Activated CD4-positive, alpha-beta T cell treated with anti-CD3 and anti-CD28 coated beads, Interleukin-2, Interleukin-6, amounts not matched to agents 100 ng/mL and 50 ng/mL, durations not matched to agents 16 hours and 8 hours (primary cell): ENCODE results near the gene ZNF628.

Experiments used
- DNase-seq: peaks from one replicate; pipeline ENCODE4 v3.0.0-alpha.2; 2020

Gene ZNF628

DNA sequence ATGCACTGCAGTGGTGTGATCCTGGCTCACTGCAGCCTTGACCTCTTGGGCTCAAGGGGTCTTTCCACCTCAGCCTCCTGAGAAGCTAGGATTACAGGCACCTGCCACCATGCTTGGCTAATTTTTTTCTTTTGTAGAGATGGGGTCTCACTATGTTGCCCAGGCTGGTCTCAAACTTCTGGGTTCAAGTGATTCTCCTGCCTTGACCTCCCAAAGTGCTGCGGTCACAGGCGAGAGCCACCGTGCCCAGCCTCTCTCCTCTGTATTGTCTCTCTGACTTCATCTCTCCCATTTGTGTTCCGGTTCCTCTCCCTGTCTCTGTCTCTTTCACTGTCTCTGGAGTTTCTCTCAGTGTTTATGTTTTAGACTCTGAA lies 10.2 kb upstream of the ZNF628 start:
- no peak for DNase-seq

DNA sequence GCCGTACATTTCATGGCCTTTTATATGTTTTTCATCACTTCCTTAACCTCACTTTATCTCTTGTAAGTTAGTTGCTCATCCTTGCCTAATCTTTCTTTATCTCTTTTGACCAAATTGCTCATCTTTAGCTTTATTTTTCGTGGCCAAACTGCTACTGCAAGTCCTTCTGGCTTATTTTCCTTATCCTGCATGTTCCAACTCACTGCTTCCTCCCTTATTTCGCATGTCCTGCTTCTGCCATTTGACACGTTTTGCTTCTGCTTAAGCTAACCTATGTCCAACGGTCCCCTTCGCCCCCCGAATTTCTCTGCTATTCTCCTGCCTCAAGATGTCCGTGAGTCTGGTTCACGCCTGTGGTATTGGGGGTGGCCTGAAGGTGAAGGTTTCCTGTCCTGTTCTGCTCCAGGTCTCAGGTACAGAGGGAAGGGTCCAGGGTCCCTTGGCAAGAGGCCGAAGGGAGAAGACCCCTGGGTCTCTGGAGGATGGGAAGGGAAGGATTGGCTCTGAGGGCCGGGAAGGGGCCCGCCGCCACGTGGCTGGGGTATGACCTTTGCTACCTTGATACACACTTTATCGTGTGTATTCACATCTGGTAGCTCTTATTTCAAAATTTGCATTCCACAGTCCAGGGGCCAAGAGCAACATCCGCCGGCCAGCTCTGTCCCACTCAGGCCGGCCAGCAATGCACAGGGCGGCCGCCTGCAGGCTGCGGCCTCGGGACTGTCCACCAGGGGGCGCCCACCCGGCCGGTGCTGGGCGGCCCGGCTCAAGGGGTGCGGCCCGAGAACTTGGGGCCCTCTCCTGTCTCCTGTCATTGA lies 9.0 kb upstream of the ZNF628 start:
- DNase-seq, result peak; percentile 79

DNA sequence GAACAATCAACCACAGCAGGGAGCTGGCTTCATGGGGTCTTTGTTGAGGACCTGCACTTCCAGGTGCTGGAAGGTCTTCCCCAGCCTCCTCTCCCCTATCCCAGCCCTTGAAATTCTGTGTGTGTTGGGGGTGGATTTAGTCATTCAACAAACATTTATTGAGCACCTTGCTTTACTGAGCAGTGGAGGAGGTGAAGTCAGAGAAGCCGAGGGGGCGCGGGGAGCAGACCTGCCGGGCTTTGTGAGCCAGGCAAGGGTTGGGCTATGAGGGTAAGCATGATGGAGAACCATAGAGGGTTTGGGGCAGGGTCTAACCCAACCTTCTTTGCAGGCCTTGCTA lies 8.4 kb upstream of the ZNF628 start:
- no peak for DNase-seq

DNA sequence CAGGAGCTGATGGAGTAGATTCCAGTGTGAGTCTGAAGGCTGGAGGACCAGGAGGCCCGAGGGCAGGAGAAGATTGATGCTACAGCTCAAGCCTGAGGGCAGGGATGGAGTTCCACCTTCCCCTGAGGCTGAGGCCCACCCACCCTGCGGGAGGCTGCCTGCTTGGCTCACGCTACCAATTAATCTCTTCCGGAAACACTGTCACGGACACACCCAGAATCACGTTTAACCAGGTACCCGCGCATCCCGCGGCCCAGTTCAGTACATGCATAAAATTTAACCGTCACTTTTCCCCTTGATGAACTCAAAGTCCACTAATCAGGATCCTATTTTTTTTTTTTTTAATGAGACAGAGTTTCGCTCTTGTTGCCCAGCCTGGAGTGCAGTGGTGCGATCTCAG lies 5.2 kb upstream of the ZNF628 start:
- no peak for DNase-seq

DNA sequence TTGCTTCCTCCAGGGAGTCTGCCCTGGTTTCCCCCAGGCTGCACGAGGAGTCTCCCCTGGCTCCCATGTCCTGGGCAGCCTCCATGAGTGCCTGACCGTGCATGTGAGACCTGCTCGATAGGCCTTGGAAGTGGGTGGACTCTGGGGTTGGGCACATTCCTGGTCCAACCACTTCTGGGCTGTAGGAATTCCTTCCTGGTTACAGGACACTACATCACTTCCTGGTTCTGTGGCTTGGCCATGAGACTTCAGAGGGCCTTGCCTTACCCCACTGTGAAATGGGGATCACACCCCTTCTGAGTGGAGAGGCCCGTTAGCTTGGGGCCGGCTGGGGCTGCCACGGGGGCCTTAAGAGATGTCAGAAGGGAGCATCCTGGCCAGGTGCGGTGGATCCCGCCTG lies 4.0 kb upstream of the ZNF628 start:
- no peak for DNase-seq

DNA sequence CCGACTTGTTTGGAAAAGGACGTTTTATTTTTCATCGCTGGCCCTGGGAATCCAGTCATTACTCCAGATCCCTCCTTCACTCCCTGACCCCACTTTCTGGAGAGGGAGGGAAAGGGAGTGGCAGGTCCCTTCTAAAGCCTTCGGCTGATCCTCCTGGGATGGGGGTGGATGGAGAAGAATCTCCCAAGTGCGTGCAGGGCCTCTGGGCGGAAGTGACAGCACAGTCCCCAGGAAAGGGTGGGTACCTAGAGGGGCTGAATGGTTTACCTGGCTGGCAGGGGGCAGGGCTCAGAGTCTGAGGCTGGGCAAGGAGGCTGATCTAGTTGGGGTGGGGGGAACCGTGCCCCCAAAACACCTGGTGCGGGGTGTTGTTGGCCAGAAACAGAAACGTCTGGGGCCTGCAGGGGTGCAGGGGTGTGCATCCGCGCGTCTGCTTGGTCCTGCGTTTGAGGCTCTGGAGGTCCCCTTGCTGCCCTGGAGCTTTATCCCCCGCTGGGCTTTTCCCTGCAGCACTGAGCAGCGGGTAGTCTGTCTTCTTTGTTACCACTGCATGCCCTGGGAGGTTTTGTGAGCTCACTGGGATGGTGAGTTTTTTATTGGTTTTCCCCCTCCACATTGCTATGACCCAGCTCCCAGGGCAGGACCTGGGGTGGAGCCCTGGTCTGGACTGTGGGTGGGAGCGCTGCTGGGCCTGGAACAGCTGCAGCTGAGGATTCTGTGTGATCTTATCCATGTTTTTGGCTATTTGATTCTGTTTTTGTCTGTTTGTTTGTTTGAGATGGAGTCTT lies 3.0 kb upstream of the ZNF628 start:
- DNase-seq, result no peak

DNA sequence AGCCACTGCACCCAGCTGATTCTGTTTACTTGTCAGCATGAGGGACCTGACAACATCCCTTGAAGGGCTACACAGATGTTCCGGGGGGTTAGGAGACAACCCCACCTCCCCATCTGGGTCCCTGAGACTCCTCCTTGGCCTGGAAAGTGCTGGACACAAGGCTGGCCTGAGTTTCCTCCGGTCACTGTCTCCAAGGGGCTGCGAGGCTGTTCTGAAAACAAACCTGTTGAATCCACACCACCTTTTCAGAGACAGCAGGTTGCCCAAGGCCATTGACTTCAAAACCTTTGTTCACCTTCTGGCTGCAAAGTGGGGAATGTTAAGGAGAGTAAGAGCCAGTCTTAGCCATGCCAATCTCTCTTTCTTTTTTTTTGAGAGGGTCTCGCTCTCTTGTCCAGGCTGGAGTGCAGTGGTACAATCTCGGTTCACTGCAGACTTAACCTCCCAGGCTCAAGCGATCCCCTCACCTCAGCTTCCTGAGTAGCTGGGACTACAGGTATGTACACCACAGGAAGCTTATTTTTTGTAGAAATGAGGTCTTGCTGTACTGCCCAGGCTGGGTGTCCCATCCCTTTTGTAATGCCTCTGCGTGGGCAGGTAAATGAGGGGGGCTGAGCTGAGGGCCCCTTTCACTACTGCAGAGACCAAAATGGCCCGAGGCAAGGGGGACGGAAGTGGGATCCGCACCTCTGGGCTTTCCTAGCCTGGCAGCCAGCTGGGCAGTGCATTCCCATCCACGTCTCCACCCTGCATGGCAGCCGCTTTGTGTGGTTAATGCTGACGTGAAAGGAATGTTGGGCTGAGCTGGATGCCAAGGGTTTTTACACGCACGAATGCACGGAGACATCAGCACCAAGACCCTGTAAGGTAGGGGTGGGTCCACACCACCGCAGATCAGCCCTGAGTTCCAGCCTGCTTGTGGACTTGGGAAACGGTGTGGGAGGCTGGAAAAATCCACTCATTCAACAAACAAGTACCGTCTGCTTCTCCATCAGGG lies 1.9 kb upstream of the ZNF628 start:
- DNase-seq, result no peak

DNA sequence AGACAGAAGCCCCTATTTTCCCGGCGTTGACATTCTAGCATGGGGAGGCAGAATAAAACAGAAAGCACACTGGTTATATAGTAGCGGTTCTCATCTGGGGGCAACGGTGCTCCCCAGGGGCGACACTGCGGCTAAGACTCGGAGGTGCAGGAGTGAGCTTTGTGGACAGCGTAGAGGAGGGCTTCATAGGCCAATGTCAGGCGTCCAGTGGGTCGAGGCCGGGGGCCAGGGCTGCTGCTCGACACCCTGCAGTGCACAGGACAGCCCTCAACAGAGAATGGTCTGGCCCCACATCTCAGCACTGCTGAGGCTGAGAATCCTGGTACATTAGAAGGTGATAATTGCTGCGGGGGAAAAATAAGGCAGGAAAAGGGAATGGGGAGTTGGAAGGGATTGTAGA lies 1.5 kb downstream of the ZNF628 start:
- DNase-seq, result no peak

DNA sequence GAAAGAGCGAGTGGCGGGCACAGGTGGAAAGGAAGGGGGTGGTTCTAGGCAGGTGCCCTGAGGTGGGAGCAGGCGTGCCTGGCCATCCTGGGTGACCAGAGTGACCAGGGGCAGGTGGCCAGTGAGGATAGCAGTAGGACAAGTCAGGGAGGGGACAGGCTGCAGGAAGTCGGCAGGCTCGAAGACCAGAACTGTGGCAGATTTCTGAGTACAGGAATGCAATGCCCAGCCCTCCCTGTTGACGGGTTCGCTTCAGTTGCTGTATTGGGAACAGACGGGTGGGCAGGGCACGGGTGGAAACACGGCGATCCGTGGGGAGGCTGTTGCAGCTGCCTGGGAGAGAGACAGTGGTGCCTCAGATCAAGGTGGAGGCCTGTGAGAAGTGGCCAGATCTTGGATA lies 1.9 kb downstream of the ZNF628 start:
- no peak for DNase-seq

DNA sequence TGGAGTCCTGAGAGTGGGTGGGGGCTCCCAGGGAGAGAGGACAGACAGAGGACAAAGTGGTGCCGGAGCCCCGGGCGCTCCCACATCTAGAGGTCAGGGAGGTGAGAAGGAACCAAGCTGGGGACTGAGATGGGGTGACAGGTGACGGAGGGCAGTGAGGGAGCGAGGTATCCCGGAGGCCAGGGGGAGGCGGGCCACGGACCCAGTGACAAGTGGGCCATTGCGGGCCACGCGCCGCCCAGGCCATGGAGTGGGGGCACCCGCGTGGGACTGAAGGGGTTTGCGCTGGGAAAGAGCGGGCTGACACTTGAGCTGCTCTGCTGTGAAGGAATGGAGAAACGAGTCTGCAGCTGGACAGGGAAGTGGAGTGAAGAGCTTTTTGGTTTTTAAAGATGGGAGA lies 2.6 kb downstream of the ZNF628 start:
- DNase-seq, result no peak

DNA sequence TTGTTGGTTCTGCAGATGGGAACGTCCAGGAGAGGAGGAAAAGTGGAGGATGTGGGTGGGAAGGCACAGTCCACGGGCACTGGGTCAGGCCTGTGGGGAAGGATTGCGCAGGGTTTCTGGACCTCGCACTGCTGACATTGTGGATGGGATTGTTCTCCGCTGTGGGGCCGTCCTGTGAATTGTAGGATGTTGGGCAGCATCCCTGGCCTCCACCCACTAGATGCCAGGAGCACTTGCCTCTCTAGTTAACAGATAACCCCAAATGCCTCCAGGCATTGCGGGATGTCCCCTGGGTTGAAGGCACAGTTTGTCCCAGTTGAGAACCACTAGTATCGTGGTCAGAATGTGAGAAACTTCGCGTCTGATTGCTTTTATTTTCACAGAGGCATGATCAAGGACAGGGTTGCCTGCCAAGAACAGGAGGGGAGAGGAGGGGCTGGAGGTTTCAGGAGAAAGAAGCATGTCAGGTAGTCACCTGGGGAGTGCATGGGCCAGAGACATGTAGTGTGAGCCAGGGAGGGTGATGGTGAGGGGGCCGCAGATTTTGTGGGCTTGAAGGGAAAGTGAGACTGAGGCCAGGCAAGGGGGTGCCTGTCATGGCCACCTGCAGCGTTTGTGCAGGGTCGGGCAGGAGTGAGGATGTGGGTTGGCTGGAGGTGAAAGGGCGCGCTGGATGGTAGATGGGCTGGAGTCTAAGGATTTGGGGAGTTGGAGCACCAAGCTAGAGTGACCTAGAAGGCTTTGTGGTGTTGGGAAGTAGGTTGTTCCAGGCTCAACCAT lies 3.2 kb downstream of the ZNF628 start:
- no peak for DNase-seq

DNA sequence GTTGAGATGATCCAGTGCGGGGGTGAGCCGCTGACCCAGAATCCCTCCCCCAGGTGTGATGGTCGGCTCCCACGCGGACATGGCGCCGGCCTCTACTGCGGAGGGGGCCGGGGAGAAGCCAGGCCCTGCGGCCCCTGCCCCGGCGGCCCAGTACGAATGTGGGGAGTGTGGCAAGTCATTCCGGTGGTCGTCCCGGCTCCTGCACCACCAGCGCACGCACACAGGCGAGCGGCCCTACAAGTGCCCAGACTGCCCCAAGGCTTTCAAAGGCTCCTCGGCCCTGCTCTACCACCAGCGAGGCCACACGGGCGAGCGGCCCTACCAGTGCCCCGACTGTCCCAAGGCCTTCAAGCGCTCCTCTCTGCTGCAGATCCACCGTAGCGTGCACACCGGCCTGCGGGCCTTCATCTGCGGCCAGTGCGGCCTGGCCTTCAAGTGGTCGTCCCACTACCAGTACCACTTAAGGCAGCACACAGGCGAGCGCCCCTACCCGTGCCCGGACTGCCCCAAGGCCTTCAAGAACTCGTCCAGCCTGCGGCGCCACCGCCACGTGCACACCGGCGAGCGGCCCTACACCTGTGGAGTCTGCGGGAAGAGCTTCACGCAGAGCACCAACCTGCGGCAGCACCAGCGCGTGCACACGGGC lies 4.9 kb downstream of the ZNF628 start:
- DNase-seq, result no peak

DNA sequence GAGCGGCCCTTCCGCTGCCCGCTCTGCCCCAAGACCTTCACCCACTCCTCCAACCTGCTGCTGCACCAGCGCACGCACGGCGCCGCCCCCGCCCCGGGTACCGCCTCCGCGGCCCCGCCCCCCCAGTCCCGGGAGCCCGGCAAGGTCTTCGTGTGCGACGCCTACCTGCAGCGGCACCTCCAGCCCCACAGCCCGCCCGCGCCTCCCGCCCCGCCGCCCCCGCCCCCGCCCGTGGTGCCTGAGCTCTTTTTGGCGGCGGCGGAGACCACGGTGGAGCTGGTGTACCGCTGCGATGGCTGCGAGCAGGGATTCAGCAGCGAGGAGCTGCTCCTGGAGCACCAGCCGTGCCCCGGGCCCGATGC lies 5.4 kb downstream of the ZNF628 start:
- DNase-seq, result no peak

DNA sequence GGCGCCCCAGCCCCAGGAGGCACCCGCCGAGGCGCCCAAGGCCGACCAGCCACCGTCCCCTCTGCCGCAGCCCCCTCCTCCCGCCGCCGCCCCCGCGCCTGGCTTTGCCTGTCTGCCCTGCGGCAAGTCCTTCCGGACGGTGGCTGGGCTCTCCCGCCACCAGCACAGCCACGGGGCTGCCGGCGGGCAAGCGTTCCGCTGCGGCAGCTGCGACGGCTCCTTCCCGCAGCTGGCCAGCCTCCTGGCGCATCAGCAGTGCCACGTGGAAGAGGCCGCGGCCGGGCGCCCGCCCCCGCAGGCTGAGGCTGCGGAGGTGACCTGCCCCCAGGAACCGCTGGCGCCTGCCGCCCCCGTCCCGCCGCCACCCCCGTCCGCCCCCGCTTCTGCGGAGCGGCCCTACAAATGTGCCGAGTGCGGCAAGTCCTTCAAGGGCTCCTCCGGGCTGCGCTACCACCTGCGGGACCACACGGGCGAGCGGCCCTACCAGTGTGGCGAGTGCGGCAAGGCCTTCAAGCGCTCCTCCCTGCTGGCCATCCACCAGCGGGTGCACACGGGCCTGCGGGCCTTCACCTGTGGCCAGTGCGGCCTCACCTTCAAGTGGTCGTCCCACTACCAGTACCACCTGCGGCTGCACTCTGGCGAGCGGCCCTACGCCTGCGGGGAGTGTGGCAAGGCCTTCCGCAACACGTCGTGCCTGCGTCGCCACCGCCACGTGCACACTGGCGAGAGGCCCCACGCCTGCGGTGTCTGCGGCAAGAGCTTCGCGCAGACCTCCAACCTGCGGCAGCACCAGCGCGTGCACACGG lies 5.9 kb downstream of the ZNF628 start:
- no peak for DNase-seq

DNA sequence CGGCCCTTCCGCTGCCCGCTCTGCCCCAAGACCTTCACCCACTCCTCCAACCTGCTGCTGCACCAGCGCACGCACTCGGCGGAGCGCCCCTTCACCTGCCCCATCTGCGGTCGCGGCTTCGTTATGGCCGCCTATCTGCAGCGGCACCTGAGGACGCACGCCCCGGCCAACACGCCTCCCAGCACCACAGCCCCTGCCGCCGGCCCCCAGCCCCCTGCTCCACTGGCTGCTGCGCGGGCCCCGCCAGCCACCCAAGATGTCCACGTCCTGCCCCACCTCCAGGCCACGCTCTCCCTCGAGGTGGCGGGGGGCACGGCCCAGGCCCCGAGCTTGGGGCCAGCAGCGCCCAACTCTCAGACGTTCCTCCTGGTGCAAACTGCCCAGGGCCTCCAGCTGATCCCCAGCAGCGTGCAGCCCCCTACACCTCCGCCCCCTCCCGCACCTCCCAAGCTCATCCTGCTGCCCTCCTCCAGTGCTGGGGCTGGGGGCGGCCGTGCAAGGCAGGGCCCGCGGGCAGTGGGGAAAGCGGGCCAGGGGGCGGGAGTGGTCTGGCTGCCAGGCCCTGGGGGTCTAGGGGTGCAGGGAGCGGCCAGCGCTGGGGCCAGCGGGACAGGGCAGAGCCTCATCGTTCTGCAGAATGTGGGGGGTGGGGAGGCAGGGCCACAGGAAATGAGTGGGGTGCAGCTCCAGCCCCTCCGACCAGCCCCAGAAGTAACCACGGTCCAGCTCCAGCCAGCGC lies 6.7 kb downstream of the ZNF628 start:
- DNase-seq, result no peak

DNA sequence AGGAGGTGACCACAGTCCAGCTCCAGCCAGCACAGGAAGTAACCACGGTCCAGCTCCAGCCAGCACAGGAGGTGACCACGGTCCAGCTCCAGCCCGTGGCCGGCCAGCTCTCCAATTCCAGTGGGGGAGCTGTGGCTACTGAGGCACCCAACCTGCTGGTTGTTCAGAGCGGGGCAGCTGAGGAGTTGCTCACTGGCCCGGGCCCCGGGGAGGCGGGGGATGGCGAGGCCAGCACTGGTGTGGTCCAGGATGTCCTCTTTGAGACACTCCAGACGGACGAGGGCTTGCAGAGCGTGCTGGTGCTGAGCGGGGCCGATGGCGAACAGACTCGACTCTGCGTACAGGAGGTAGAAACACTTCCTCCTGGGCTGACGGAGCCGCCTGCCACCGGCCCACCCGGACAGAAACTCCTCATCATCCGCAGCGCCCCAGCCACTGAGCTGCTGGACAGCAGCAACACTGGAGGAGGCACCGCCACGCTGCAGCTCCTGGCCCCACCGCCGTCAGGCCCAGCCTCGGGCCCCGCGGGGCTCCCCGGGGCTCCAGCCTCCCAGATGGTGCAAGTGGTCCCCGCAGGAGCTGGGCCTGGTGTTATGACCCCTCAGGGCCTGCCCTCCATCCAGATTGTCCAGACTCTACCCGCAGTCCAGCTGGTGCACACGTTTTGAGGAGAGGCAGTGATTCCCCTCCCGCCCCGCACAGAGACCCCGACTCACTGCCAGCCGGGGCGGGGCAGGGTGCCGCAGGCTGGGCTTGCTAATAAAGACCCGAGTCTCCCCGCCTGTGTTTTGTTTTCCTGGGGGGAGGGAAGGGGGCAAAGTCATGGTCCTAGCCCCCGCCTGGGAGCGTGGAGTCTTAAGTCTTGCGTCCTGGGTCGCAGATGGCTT lies 7.5 kb downstream of the ZNF628 start:
- no peak for DNase-seq

DNA sequence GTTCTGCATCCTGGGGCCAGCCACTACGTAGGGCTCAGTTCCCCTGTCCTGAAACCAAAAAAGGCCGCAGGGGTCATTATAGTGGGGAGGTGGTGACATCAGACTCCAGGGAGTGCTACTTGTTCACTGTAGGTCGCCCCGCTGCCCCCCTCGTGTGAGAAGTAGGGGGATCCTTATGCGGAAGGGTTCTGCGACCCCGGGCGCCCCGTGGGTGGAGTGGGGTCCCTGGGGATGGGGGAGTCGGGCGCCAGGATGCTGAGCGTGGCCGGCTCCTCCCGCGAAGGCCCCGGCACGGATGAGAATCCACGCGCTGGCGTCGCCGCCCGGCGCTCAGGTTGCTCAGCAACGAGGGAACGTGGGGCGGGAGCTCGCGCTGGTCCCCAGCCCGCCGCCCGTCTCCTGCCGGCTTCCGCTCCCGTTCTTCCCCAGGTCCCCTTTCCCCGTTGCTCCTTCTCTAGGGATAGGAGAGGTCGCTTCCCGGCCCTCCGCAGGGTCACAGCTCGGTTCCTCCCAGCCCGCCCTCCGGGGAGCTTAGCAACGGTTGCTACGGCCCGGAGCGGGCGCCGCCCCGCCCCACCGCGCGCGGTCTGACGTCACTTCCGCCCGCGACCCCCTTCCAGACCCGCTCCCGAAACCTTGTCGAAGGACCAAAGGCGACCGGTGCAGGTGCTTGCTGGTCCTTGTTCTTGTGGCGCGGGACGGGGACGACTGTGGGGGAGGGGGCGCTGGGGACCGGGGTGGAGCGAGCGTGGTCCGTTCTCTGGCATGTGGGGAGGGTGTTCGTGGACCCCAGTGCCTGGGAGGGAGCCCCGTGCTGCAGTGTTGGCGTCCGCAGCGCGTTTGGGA lies 8.4 kb downstream of the ZNF628 start, which contains the start of gene NAT14:
TSS of gene NAT14 (plus strand) at position 596 of the 846 bp plus-strand sequence. CDS start 521 bp downstream, outside the sequence.
- peak; percentile 76 for DNase-seq

DNA sequence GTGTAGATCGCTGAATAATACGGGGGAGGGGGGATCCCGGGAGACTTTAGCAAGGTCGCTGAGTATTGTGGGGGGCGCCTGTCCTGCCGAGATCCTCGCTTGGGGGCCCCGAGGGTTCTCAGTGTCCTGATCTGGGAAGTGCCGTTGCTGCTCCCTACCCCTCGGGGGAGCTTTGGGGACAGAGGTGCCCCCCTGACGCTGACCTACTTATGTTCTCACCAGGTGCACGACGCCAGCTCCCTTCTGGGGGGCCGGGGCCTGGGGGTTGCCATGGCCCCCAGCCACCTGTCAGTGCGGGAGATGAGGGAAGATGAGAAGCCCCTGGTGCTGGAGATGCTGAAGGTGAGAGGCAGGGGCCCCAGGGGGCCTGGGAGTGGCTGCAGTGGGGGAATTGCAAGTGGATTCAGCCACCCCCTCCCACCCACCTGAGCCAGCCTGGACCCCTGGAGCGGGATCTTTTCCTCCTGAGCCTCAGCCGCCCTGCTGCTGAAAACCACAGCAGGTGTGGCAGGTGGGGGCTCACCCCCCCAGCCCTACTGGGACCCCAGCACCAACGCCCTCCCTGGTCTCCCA lies 9.1 kb downstream of the ZNF628 start:
- DNase-seq, result no peak
